B cell (primary cell): ENCODE results near the gene ZNF710. TPM values are rescaled to one million over a fixed set of nuclear protein-coding genes. Genes with fewer than 3 reads are reported as not detected.

Experiments
- ATAC-seq: fragments of 200-7000 bp; cut with Tn5 transposase; one replicate; pipeline ENCODE4 v1.10.0; 2021; ENCODE audit warnings: low read depth, mild to moderate bottlenecking, moderate number of reproducible peaks, moderate library complexity
- CTCF ChIA-PET: fragments of 350-600 bp; sonication (Branson Sonifier 250); formaldehyde crosslinking; loops from one replicate; lab custom pipeline; 2021; ENCODE audit warnings: antibody characterized with exemption, inconsistent platforms; lab: Charles Lee
- POLR2A ChIA-PET: fragments of 350-600 bp; sonication (Branson Sonifier 250); formaldehyde crosslinking; loops from one replicate; lab custom pipeline; 2021; ENCODE audit warnings: antibody characterized with exemption; lab: Charles Lee
- DNase-seq: peaks from one replicate; pipeline ENCODE4 v3.0.0; 2013
- H2AFZ ChIP-seq: 2 replicates; pipeline ENCODE4 v1.6.1; 2012; ENCODE audit warnings: mild to moderate bottlenecking, low read depth, low read length; ENCODE audit not compliant: insufficient read depth, poor library complexity, severe bottlenecking
- H3K27ac ChIP-seq, 2 donors: 1 replicate in 1 of 2; 2 replicates in 1 of 2; pipeline ENCODE4 v1.5.1; 2012 to 2013; ENCODE audit warnings: low read length in 2 of 2, mild to moderate bottlenecking in 2 of 2, moderate library complexity in 1 of 2
- H3K27me3 ChIP-seq, 4 experiments: fragments of 200-600 bp in 1 of 4; sonication (generic) in 1 of 4; replicated peaks in 1 of 4; 1 replicate in 2 of 4; 2 replicates in 2 of 4; pipeline versions ENCODE4 v1.6.1 to v1.7.0; 2013 to 2016; ENCODE audit warnings: low read length in 3 of 4, mild to moderate bottlenecking in 2 of 4, mixed read lengths in 1 of 4, moderate library complexity in 1 of 4; ENCODE audit not compliant: insufficient read depth in 4 of 4, control insufficient read depth in 3 of 4; ENCODE audit errors: control extremely low read depth in 1 of 4
- H3K36me3 ChIP-seq, 2 experiments: replicated peaks in 1 of 2; 1 replicate in 1 of 2; 2 replicates in 1 of 2; pipeline versions ENCODE4 v1.6.1 to v1.7.1; 2013; ENCODE audit warnings: low read length in 1 of 2; ENCODE audit not compliant: insufficient read depth in 2 of 2, control insufficient read depth in 1 of 2; ENCODE audit errors: control extremely low read depth in 1 of 2, extremely low read depth in 1 of 2
- H3K4me1 ChIP-seq, 2 donors: fragments of 200-600 bp in 1 of 2; sonication (generic) in 1 of 2; 1 replicate in 1 of 2; 2 replicates in 1 of 2; pipeline versions ENCODE4 v1.5.1 to v1.6.1; 2013 to 2017; ENCODE audit warnings: low read length in 2 of 2; ENCODE audit not compliant: control insufficient read depth in 2 of 2, insufficient read depth in 2 of 2
- H3K4me2 ChIP-seq: replicated peaks from 2 replicates; pipeline ENCODE3; 2012; ENCODE audit warnings: mild to moderate bottlenecking, low read depth, low read length; ENCODE audit not compliant: poor library complexity, severe bottlenecking
- H3K4me3 ChIP-seq, 5 experiments: fragments of 200-600 bp in 1 of 5; sonication (generic) in 1 of 5; 1 replicate in 3 of 5; 2 replicates in 2 of 5; pipeline versions ENCODE4 v1.5.1 to v1.7.0; 2011 to 2016; ENCODE audit warnings: low read length in 4 of 5, mild to moderate bottlenecking in 4 of 5, low read depth in 2 of 5, control low read depth in 1 of 5, moderate library complexity in 1 of 5; ENCODE audit not compliant: insufficient read depth in 1 of 5; ENCODE audit errors: control extremely low read depth in 1 of 5, extremely low read depth in 1 of 5
- H3K79me2 ChIP-seq: fragments of 200-600 bp; sonication (generic); one replicate; pipeline ENCODE4 v1.6.0; 2016; ENCODE audit warnings: low read length; ENCODE audit not compliant: control insufficient read depth, insufficient read depth
- H3K9ac ChIP-seq: fragments of 200-600 bp; sonication (generic); 2 replicates; pipeline ENCODE4 v1.6.1; 2017; ENCODE audit warnings: mild to moderate bottlenecking, low read length, moderate library complexity
- H3K9me3 ChIP-seq, 3 donors: one replicate each; pipeline versions ENCODE4 v1.6.1 to v1.7.1; 2013; ENCODE audit warnings: low read length in 2 of 3; ENCODE audit not compliant: control insufficient read depth in 2 of 3, insufficient read depth in 1 of 3; ENCODE audit errors: control extremely low read depth in 1 of 3
- H4K20me1 ChIP-seq: 2 replicates; pipeline ENCODE4 v1.6.0; 2012; ENCODE audit warnings: mild to moderate bottlenecking, low read length; ENCODE audit not compliant: insufficient read depth, control insufficient read depth, poor library complexity, severe bottlenecking
- H3K27ac Mint-ChIP-seq: one replicate; pipeline ENCODE4 v1.8.0; 2021; ENCODE audit warnings: mixed read lengths
- H3K27me3 Mint-ChIP-seq: one replicate; pipeline ENCODE4 v1.8.0; 2021; ENCODE audit warnings: mixed read lengths
- H3K4me1 Mint-ChIP-seq: one replicate; pipeline ENCODE4 v1.8.0; 2021; ENCODE audit warnings: mixed read lengths
- H3K4me3 Mint-ChIP-seq: one replicate; pipeline ENCODE4 v1.8.0; 2021; ENCODE audit warnings: mixed read lengths
- H3K9me3 Mint-ChIP-seq: one replicate; pipeline ENCODE4 v1.8.0; 2022; ENCODE audit warnings: mixed read lengths; ENCODE audit not compliant: insufficient read depth
- EZH2 ChIP-seq: IDR thresholded peaks from 2 replicates; pipeline ENCODE4 v1.6.1; 2012; ENCODE audit warnings: borderline replicate concordance, low read depth, mild to moderate bottlenecking, moderate library complexity, low read length; ENCODE audit not compliant: insufficient read depth, poor library complexity, severe bottlenecking
- WGBS: methylation state at CpG from one replicate; pipeline ENCODE4 v1.1.5; 2013; ENCODE audit warnings: missing lambda C conversion rate; ENCODE audit not compliant: insufficient coverage; 5-methylcytosine and 5-hydroxymethylcytosine counted together
- intact Hi-C: fragments of 100-400 bp; cut with micrococcal nuclease; formaldehyde crosslinking; loops from one replicate; pipeline ENCODE4 v1.10.0; 2022
- polyA plus RNA-seq: library from polyadenylated mRNA; depleted of rRNA; stranded (reverse); fragments of >200 nt; gene quantifications from 2 replicates; pipeline ENCODE4 v1.2.3, GENCODE V29; 2012
- total RNA-seq, 2 donors: library from RNA; stranded (reverse); fragments of 120-200 nt in 1 of 2; gene quantifications; 1 replicate in 1 of 2; 2 replicates in 1 of 2; pipeline versions ENCODE4 v1.2.3 to v1.2.4, GENCODE V29; 2013 to 2022
- TF ChIP-seq, protein P1 (sequence below): fragments of 200-600 bp; IDR thresholded peaks from one replicate; pipeline ENCODE4 v1.8.0; 2022; ENCODE audit warnings: antibody characterized with exemption, mild to moderate bottlenecking

Gene ZNF710
- total and polyA plus RNA-seq, 2 donors (not counting 1 experiment from before 2014, with no cell fraction given): 8.7 to 38.7 TPM

DNA sequence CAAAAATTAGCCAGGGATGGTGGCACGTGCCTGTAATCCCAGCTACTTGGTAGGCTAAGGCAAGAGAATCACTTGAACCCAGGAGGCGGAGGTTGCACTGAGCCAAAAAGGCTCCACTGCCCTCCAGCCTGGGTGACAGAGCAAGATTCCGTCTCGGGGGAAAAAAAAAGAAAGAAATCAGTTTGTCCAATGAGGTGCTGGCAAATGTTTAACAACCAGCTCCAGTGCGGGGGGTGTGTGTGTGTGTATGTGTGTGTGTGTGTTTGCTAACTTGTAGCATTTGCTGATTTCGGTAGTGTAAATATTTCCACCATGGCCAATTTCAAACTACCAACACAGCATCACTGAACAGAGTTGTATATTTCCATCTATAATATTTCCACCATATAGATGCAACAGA, 124.9 kb downstream of the ZNF710 start:
- Histone ChIP-seq H3K9me3 (no peaks in the 10 kb centered on the region), H3K4me2 (no peak overlapping the region), H3K9ac (no peak overlapping the region), H2AFZ (no peak overlapping the region), H3K4me1 (peaks cover 0 to 1% of the 10 kb centered on the region in 2 donors), H3K36me3 (no peaks in the 10 kb centered on the region), H3K79me2 (no peaks in the 10 kb centered on the region), H3K27me3 (peaks cover 0 to 4% (median 0%) of the 10 kb centered on the region in 4 experiments), H3K27ac (no peak overlapping the region), H3K4me3 (no peak overlapping the region), H4K20me1 (no peaks in the 10 kb centered on the region)
- no peak overlapping the region for H3K4me3 Mint-ChIP-seq
- ChIA-PET CTCF (no interaction called here), POLR2A (no interaction called here)
- TF ChIP-seq EZH2: no peak
- TF ChIP-seq, protein P1, sequence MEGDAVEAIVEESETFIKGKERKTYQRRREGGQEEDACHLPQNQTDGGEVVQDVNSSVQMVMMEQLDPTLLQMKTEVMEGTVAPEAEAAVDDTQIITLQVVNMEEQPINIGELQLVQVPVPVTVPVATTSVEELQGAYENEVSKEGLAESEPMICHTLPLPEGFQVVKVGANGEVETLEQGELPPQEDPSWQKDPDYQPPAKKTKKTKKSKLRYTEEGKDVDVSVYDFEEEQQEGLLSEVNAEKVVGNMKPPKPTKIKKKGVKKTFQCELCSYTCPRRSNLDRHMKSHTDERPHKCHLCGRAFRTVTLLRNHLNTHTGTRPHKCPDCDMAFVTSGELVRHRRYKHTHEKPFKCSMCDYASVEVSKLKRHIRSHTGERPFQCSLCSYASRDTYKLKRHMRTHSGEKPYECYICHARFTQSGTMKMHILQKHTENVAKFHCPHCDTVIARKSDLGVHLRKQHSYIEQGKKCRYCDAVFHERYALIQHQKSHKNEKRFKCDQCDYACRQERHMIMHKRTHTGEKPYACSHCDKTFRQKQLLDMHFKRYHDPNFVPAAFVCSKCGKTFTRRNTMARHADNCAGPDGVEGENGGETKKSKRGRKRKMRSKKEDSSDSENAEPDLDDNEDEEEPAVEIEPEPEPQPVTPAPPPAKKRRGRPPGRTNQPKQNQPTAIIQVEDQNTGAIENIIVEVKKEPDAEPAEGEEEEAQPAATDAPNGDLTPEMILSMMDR: no peak
- H3K27ac Mint-ChIP-seq: no peak overlapping the region
- 95% methylated on average over 4 of the region's 6 CpGs for WGBS
- H3K4me1 Mint-ChIP-seq: peaks cover 1% of the 10 kb centered on the region
- no peaks in the 10 kb centered on the region for H3K9me3 Mint-ChIP-seq
- DNase-seq (no peak), ATAC-seq (no peak)
- intact Hi-C loops: no loop called here
- peaks cover 15% of the 10 kb centered on the region for H3K27me3 Mint-ChIP-seq

DNA sequence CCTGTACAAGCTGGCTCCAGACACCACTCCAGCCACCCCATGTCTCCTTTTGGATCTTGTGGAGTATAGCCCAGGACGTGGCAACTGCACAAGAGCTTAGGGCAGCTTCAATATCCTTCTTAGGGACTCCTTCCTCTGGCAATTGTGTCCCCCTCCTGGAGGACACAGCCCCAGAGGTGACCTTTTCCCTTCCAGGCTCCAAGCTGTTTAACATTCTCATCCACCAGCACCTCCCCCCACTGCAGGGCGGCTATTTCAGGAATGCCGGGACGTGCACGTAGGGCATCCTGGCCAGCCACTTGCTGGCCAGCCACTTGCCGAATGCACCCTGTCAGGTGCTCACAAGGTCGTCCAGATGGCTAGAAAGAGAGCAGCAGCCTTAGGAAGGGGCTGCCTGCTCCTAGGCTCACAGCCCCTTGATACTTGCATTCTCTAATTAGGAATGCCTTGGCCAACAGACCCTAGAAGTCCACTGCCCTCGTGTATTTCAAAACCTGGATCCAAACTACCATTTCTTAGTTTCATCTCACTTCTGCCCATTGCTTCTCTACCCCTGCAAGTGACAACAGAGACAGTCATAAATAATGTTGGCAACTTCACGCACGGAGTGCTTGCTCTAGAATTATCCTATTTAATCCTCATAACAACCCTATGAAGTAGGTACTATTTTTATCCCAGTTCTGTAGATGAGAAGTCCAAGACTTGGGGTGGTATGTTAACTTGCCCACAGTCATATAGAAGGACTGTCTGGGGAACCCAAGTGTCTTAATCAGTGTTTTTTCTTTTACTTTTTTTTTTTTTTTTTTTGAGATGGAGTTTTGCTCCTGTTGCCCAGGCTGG, 125.7 kb downstream of the ZNF710 start:
- DNase-seq (no peak), ATAC-seq (no peak)
- Histone ChIP-seq H3K27ac (no peak overlapping the region), H3K9me3 (no peaks in the 10 kb centered on the region), H3K4me3 (no peak overlapping the region), H3K4me2 (no peak overlapping the region), H3K36me3 (no peaks in the 10 kb centered on the region), H3K27me3 (peaks cover 0 to 4% (median 0%) of the 10 kb centered on the region in 4 experiments), H2AFZ (no peak overlapping the region), H3K9ac (no peak overlapping the region), H4K20me1 (no peaks in the 10 kb centered on the region), H3K4me1 (peaks cover 6 to 9% of the 10 kb centered on the region in 2 donors), H3K79me2 (no peaks in the 10 kb centered on the region)
- Mint-ChIP-seq H3K27ac (no peak overlapping the region), H3K4me3 (no peak overlapping the region), H3K27me3 (peaks cover 15% of the 10 kb centered on the region), H3K4me1 (peaks cover 6% of the 10 kb centered on the region), H3K9me3 (no peaks in the 10 kb centered on the region)
- intact Hi-C loops: no loop called here
- TF ChIP-seq, protein P1: no peak
- no peak for TF ChIP-seq EZH2
- 77% methylated on average over 8 of the region's 10 CpGs for WGBS
- ChIA-PET CTCF (no interaction called here), POLR2A (no interaction called here)
